Measurements from ENCODE around the gene RGS12.

RGS12 gene

GRCh38 chr4:3311489-3312171 is 18.8 kb downstream of the RGS12 start:
- no peak for DNase-seq

- DNase-seq = no peak
These were observed 19.5 kb downstream of the RGS12 start for GRCh38 chr4:3312362-3312761.

- no peak for DNase-seq
These were observed 20.3 kb downstream of the RGS12 start for GRCh38 chr4:3313139-3313538.

GRCh38 chr4:3313556-3314228 is 20.9 kb downstream of the RGS12 start:
- DNase-seq = no peak

- DNase-seq = no peak
These were observed 22.0 kb downstream of the RGS12 start for GRCh38 chr4:3314706-3315260.

- no peak for DNase-seq
These were observed 22.7 kb downstream of the RGS12 start for GRCh38 chr4:3315566-3315965.

- DNase-seq = no peak
These were observed 23.3 kb downstream of the RGS12 start for GRCh38 chr4:3316146-3316545.

GRCh38 chr4:3317011-3317655 is 24.3 kb downstream of the RGS12 start:
- DNase-seq = no peak

GRCh38 chr4:3317656-3318211 is 24.9 kb downstream of the RGS12 start:
- DNase-seq = no peak

GRCh38 chr4:3318561-3319021 is 25.8 kb downstream of the RGS12 start:
- no peak for DNase-seq

GRCh38 chr4:3320361-3321023 is 27.7 kb downstream of the RGS12 start:
- DNase-seq = no peak

GRCh38 chr4:3321295-3321889 is 28.6 kb downstream of the RGS12 start:
- no peak for DNase-seq

GRCh38 chr4:3322059-3322550 is 29.3 kb downstream of the RGS12 start:
- no peak for DNase-seq

- no peak for DNase-seq
These were observed 30.3 kb downstream of the RGS12 start for GRCh38 chr4:3323071-3323481.

GRCh38 chr4:3324093-3324815 is 31.4 kb downstream of the RGS12 start:
- no peak for DNase-seq

- DNase-seq = no peak
These were observed 36.2 kb downstream of the RGS12 start for GRCh38 chr4:3328814-3329663.

GRCh38 chr4:3329887-3330286 is 37.1 kb downstream of the RGS12 start:
- no peak for DNase-seq

- DNase-seq = no peak
These were observed 37.9 kb downstream of the RGS12 start for GRCh38 chr4:3330707-3331106.

GRCh38 chr4:3331511-3332394 is 38.9 kb downstream of the RGS12 start:
- no peak for DNase-seq

GRCh38 chr4:3332498-3332897 is 39.7 kb downstream of the RGS12 start:
- DNase-seq = no peak
